ENCODE data around the gene HAAO. TPM values are rescaled to one million over a fixed set of nuclear protein-coding genes. Genes with fewer than 3 reads are reported as not detected.

The HAAO gene
- total and polyA plus RNA-seq, 2 experiments from 2014 or later: 2.6 to 3.2 TPM

- TF ChIP-seq ZNF462 (CRISPR knock-in tag; IDR thresholded peaks at IDR 0.05) (no peak), ETS1 (IDR thresholded peaks at IDR 0.05) (no peak), ZNF331 (CRISPR knock-in tag; IDR thresholded peaks at IDR 0.05; ENCODE audit: low read depth) (no peak), POLR2AphosphoS5 (IDR thresholded peaks at IDR 0.05; ENCODE audit: low read depth) (no peak), ZNF114 (CRISPR knock-in tag; IDR thresholded peaks at IDR 0.05) (no peak)
Observed at GRCh38 chr2:42726680-42727079, 65.7 kb downstream of the HAAO start (continued).

- Histone ChIP-seq H3K27me3 (ENCODE audit: insufficient read depth) (no peaks in the 10 kb centered on the region), H3K79me2 (replicated peaks; ENCODE audit: insufficient read depth) (no peaks in the 10 kb centered on the region), H3K27ac (ENCODE audit: low read depth) (no peak overlapping the region), H3K4me1 (ENCODE audit: insufficient read depth) (peaks cover 19% of the 10 kb centered on the region; the same call in 1 of the 2 replicates), H3K4me2 (no peak overlapping the region), H3K36me3 (ENCODE audit: insufficient read depth) (no peaks in the 10 kb centered on the region; the same call in 1 of the 2 replicates), H2AFZ (no peak overlapping the region), H3K4me3 (no peak overlapping the region), H3K9me2 (ENCODE audit: insufficient read depth) (no peaks in the 10 kb centered on the region; the same call in 1 of the 2 replicates), H4K20me1 (replicated peaks; ENCODE audit: insufficient read depth) (no peaks in the 10 kb centered on the region), H3F3A (replicated peaks; ENCODE audit: low read depth) (no peaks in the 10 kb centered on the region)
- Mint-ChIP-seq H3K27me3 (ENCODE audit: insufficient read depth, low read depth, poor library complexity) (no peaks in the 10 kb centered on the region), H3K9me3 (peaks cover 13% of the 10 kb centered on the region), H3K4me3 (no peak overlapping the region), H3K27ac (no peak overlapping the region), H3K36me3 (ENCODE audit: low read depth) (peaks cover 15% of the 10 kb centered on the region), H3K4me1 (peaks cover 14% of the 10 kb centered on the region)
- ATAC-seq (peak; percentile 32; the same call in 2 of the 3 replicates), DNase-seq (ENCODE audit: low spot score) (no peak)
- TF ChIP-seq ZNF462 (CRISPR knock-in tag; IDR thresholded peaks at IDR 0.05) (no peak), NANOG (IDR thresholded peaks at IDR 0.05; ENCODE audit: borderline replicate concordance) (no peak), ZNF331 (CRISPR knock-in tag; IDR thresholded peaks at IDR 0.05; ENCODE audit: low read depth) (no peak), EZH2phosphoT487 (IDR thresholded peaks at IDR 0.05; ENCODE audit: unreplicated experiment) (no peak)
Observed at GRCh38 chr2:42725657-42726056, 66.7 kb downstream of the HAAO start.
